ENCODE data around the gene ACOT13. TPM values are rescaled to one million over a fixed set of nuclear protein-coding genes. Genes with fewer than 3 reads are reported as not detected.

Gene ACOT13
- total and polyA plus RNA-seq, 2 of the 4 experiments (the other 2 are of a cell fraction): 3.6 to 25.7 TPM

DNA sequence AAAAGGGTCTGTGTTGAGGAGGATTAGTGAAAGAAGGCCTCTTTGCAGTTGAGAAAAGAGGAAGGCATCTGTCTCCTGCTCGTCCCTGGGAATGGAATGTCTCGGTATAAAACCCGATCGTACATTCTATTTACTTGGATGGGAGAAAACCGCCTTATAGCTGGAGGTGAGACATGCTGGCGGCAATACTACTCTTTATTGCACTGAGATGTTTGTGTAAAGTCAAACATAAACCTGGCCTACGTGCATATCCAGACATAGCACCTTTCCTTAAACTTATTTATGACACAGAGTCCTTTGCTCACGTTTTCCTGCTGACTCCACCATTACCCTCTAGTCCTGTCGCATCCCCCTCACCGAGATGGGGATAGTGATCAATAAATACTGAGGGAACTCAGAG, 4.6 kb upstream of the ACOT13 start:
- H2BK5ac ChIP-seq (ENCODE audit: low read depth, low read length, poor library complexity, severe bottlenecking): no peak overlapping the region

More for the DNA sequence above, 4.6 kb upstream of the ACOT13 start:
- Histone ChIP-seq H3K9me1 (ENCODE audit: insufficient read depth, low read length) (peaks cover 2% of the 10 kb centered on the region; the same call in 1 of the 2 replicates), H2AFZ (replicated peaks; ENCODE audit: low read length, poor library complexity) (no peak overlapping the region), H2AK9ac (replicated peaks; ENCODE audit: low read depth, low read length, poor library complexity) (no peak overlapping the region), H3K14ac (replicated peaks; ENCODE audit: low read depth, low read length) (no peak overlapping the region), H3K23ac (ENCODE audit: low read depth, low read length) (no peak overlapping the region), H3K4me1 (ENCODE audit: control insufficient read depth, insufficient read depth, low read length) (peaks cover 5% of the 10 kb centered on the region), H3K27me3 (ENCODE audit: control insufficient read depth, insufficient read depth, low read length) (no peaks in the 10 kb centered on the region), H3K4me3 (ENCODE audit: insufficient read depth, low read depth, low read length) (no peak overlapping the region), H3K27ac (ENCODE audit: insufficient read depth, low read length) (no peak overlapping the region), H3K4ac (ENCODE audit: low read depth, low read length) (no peak overlapping the region), H4K91ac (ENCODE audit: insufficient read depth, low read depth, low read length) (no peak overlapping the region), H4K5ac (ENCODE audit: low read depth, low read length) (no peak overlapping the region), H3K4me2 (ENCODE audit: low read depth, low read length) (no peak overlapping the region), H3K56ac (ENCODE audit: extremely low read depth, insufficient read depth, low read length) (no peak overlapping the region), H3K79me1 (ENCODE audit: low read depth in 1 of 2, low read length in 2 of 2) (peaks cover 8 to 60% of the 10 kb centered on the region in 2 experiments; a peak in 3 of 4 replicates), H3K36me3 (ENCODE audit: control insufficient read depth, insufficient read depth, low read length) (peaks cover 8% of the 10 kb centered on the region), H4K20me1 (ENCODE audit: insufficient read depth, low read length) (no peaks in the 10 kb centered on the region), H2AK5ac (ENCODE audit: low read depth, low read length) (no peak overlapping the region), H2BK20ac (ENCODE audit: low read depth, low read length) (no peak overlapping the region), H3K18ac (ENCODE audit: low read depth, low read length) (no peak overlapping the region), H3K9me3 (ENCODE audit: control insufficient read depth, insufficient read depth, low read length) (no peaks in the 10 kb centered on the region), H4K8ac (ENCODE audit: low read depth in 2 of 2, low read length in 2 of 2) (no peak overlapping the region), H2BK15ac (ENCODE audit: low read depth, low read length) (no peak overlapping the region), H2BK120ac (ENCODE audit: low read depth, low read length) (no peak overlapping the region), H3K9ac (ENCODE audit: low read depth, low read length) (no peak overlapping the region)
- dilution Hi-C loops (cut with HindIII; ENCODE audit: low sequenced_read_pairs, unreplicated experiment) (no loop called here), in situ Hi-C loops (cut with MboI; ENCODE audit: low sequenced_read_pairs) (no loop called here), intact Hi-C loops (cut with micrococcal nuclease) (no loop called here)
- POLR2A ChIA-PET (ENCODE audit: unreplicated experiment): no interaction called here
- no peak for ATAC-seq (ENCODE audit: low read depth)
- CTCF ChIA-PET: interaction anchor here (0.7 kb wide), 1 partner anchor 53 kb away, joined by 3 read pairs; no protein-coding TSS in a partner anchor
- no peak for DNase-seq
- no TSS peak for BruUV-seq (replicated peaks)
- no peak for TF ChIP-seq RAD21 (IDR thresholded peaks at IDR 0.05; ENCODE audit: low read length)
- no peak for TF ChIP-seq POLR2A (IDR thresholded peaks at IDR 0.05; ENCODE audit: low read depth, low read length)
- TF ChIP-seq FOS (IDR thresholded peaks at IDR 0.05; ENCODE audit: low read depth, low read length): no peak
- TF ChIP-seq, protein P1, sequence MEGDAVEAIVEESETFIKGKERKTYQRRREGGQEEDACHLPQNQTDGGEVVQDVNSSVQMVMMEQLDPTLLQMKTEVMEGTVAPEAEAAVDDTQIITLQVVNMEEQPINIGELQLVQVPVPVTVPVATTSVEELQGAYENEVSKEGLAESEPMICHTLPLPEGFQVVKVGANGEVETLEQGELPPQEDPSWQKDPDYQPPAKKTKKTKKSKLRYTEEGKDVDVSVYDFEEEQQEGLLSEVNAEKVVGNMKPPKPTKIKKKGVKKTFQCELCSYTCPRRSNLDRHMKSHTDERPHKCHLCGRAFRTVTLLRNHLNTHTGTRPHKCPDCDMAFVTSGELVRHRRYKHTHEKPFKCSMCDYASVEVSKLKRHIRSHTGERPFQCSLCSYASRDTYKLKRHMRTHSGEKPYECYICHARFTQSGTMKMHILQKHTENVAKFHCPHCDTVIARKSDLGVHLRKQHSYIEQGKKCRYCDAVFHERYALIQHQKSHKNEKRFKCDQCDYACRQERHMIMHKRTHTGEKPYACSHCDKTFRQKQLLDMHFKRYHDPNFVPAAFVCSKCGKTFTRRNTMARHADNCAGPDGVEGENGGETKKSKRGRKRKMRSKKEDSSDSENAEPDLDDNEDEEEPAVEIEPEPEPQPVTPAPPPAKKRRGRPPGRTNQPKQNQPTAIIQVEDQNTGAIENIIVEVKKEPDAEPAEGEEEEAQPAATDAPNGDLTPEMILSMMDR (conservative IDR thresholded peaks at IDR 0.05; ENCODE audit: low read depth, low read length): no peak
- TF ChIP-seq CEBPB (IDR thresholded peaks at IDR 0.05; ENCODE audit: low read depth, low read length): no peak
- no peak for TF ChIP-seq MXI1 (IDR thresholded peaks at IDR 0.05; ENCODE audit: borderline replicate concordance, low read depth, low read length)
- TF ChIP-seq RCOR1 (IDR thresholded peaks at IDR 0.05; ENCODE audit: insufficient replicate concordance, low read length): no peak
- TF ChIP-seq CHD1 (IDR thresholded peaks at IDR 0.05; ENCODE audit: low read depth, low read length): no peak
- TF ChIP-seq MAFK (IDR thresholded peaks at IDR 0.05; ENCODE audit: low read depth, low read length): no peak
- no peak for TF ChIP-seq BHLHE40 (IDR thresholded peaks at IDR 0.05; ENCODE audit: low read depth, low read length)
- TF ChIP-seq NFE2L2 (IDR thresholded peaks at IDR 0.05; ENCODE audit: low read depth, low read length): no peak
- TF ChIP-seq MAZ (IDR thresholded peaks at IDR 0.05; ENCODE audit: borderline replicate concordance, low read depth, low read length): no peak
- WGBS, 2 experiments (ENCODE audit: extremely low coverage in 2 of 2, insufficient read length in 1 of 2): 100% methylated on average over 4 of the region's 10 CpGs; no CpG with 5 or more reads in 1 of the 2 experiments
